ENCODE data around the gene BCL2.

BCL2 gene

DNA sequence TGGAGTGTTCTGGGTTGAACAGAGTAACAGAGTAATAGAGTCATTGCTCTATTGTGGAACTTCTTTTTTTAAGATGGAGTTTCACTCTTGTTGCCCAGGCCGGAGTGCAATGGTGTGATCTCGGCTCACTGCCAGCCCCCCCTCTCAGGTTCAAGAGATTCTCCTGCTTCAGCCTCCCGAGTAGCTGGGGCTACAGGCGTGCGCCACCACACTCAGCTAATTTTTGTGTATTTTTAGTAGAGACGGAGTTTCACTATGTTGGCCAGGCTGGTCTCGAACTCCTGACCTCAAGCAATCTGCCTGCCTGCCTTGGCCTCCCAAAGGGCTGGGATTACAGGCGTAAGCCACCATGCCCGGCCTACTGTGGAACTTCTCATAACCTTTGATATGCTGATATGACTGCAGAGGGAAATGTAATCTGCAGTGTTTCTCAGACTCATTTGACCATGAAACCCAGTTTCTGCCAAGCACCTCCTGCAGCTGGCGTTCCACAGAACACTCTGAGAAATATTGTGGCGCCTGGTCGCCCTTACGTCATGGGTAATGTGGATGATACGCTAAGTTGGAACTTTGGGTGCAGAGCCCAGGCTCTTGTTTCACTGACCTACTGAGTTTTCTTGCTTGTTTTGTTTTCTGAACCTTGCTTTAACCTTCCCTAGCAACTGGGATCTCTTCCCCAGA is 213.8 kb downstream of the BCL2 start:
- Histone ChIP-seq H3K36me3 (replicated peaks; ENCODE audit: low read depth, low read length) (peaks cover 4% of the 10 kb centered on the region), H3K4me2 (ENCODE audit: low read length) (peak overlapping the region; percentile 81), H3K4me3 (ENCODE audit: low read length) (peak overlapping the region; percentile 56), H3K27me3 (ENCODE audit: low read depth, low read length) (peaks cover 18% of the 10 kb centered on the region), H3K9me3 (ENCODE audit: insufficient read depth, low read length) (no peaks in the 10 kb centered on the region), H4K20me1 (ENCODE audit: insufficient read depth, low read length) (no peaks in the 10 kb centered on the region), H3K27ac (ENCODE audit: low read length) (peak overlapping the region; percentile 40), H3K79me2 (ENCODE audit: low read length) (no peaks in the 10 kb centered on the region), H3K4me1 (ENCODE audit: low read length) (peaks cover 55% of the 10 kb centered on the region), H3K9ac (ENCODE audit: low read length) (peak overlapping the region; percentile 11; the same call in 1 of the 2 replicates), H2AFZ (ENCODE audit: low read depth, low read length) (peak overlapping the region; percentile 6; the same call in 1 of the 2 replicates)
- TF ChIP-seq EZH2phosphoT487 (IDR thresholded peaks at IDR 0.05; ENCODE audit: low read depth) (no peak), CTCF (IDR thresholded peaks at IDR 0.05; ENCODE audit: low read depth, low read length) (no peak)

DNA sequence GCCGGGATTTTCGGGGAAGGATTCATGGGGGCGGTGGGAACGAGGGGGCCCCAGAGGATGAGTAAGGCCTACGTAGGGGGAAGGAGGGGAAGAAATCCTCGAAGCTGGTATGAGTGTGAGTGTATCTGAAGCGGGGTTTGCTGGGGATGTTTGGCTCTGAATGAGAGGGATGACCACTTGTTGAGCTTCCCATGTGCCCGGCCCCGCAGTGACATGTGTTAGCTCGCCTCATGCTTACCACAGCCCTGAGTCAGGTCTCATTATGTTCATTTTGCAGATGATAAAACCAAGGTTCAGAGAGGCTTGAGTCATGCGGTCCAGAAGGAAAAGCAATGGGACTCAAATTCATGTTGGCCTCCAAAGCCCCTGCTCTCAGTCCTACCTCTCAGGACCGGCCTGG is 214.7 kb downstream of the BCL2 start:
- no peak overlapping the region for H2AFZ ChIP-seq (ENCODE audit: low read depth, low read length)
- no peak overlapping the region for H3K4me3 ChIP-seq (ENCODE audit: low read length)
- no peaks in the 10 kb centered on the region for H3K79me2 ChIP-seq (ENCODE audit: low read length)
- no peak overlapping the region for H3K9ac ChIP-seq (ENCODE audit: low read length)
- no peak for TF ChIP-seq EZH2phosphoT487 (IDR thresholded peaks at IDR 0.05; ENCODE audit: low read depth)
- no peak overlapping the region for H3K4me2 ChIP-seq (ENCODE audit: low read length)
- peaks cover 4% of the 10 kb centered on the region for H3K36me3 ChIP-seq (replicated peaks; ENCODE audit: low read depth, low read length)
- H3K9me3 ChIP-seq (ENCODE audit: insufficient read depth, low read length), result no peaks in the 10 kb centered on the region
- no peak overlapping the region for H3K27ac ChIP-seq (ENCODE audit: low read length)
- H4K20me1 ChIP-seq (ENCODE audit: insufficient read depth, low read length), result no peaks in the 10 kb centered on the region
- peaks cover 46% of the 10 kb centered on the region for H3K4me1 ChIP-seq (ENCODE audit: low read length)
- peaks cover 19% of the 10 kb centered on the region for H3K27me3 ChIP-seq (ENCODE audit: low read depth, low read length)

GRCh38 chr18:63102941-63103744 is 216.4 kb downstream of the BCL2 start:
- H3K36me3 ChIP-seq (replicated peaks; ENCODE audit: low read depth, low read length), result peaks cover 4% of the 10 kb centered on the region
- H3K79me2 ChIP-seq (ENCODE audit: low read length), result no peaks in the 10 kb centered on the region
- no peak overlapping the region for H3K4me3 ChIP-seq (ENCODE audit: low read length)
- H3K4me1 ChIP-seq (ENCODE audit: low read length), result peaks cover 38% of the 10 kb centered on the region
- no peaks in the 10 kb centered on the region for H4K20me1 ChIP-seq (ENCODE audit: insufficient read depth, low read length)
- no peak overlapping the region for H2AFZ ChIP-seq (ENCODE audit: low read depth, low read length)
- H3K9me3 ChIP-seq (ENCODE audit: insufficient read depth, low read length), result no peaks in the 10 kb centered on the region
- no peak overlapping the region for H3K9ac ChIP-seq (ENCODE audit: low read length)
- H3K4me2 ChIP-seq (ENCODE audit: low read length), result no peak overlapping the region
- H3K27me3 ChIP-seq (ENCODE audit: low read depth, low read length), result peaks cover 17% of the 10 kb centered on the region
- TF ChIP-seq EZH2phosphoT487 (IDR thresholded peaks at IDR 0.05; ENCODE audit: low read depth) (no peak), CTCF (IDR thresholded peaks at IDR 0.05; ENCODE audit: low read depth, low read length) (no peak)
- H3K27ac ChIP-seq (ENCODE audit: low read length), result no peak overlapping the region

DNA sequence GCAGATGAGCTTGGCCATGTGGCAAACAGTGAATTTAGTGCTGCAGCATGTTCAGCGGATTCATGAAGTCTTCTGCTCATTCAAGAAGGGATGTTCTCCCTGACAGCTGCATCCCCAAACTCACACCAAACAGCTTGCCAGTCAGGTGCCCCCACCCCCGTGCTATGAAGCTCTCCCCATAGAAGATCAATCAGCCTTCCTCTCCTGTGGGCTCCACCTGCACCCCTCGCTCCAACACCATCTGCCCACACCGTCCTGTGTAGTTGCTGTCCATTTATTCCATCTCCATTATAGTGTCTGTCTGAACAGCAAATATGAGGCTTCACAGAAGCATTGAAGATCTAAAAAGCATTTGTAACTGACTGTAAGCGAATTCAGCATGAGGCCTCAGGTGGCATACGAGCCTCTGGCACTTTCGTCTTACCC is 218.9 kb downstream of the BCL2 start:
- H2AFZ ChIP-seq (ENCODE audit: low read depth, low read length), result no peak overlapping the region
- H3K27me3 ChIP-seq (ENCODE audit: low read depth, low read length), result peaks cover 28% of the 10 kb centered on the region
- H3K36me3 ChIP-seq (replicated peaks; ENCODE audit: low read depth, low read length), result peaks cover 4% of the 10 kb centered on the region
- H4K20me1 ChIP-seq (ENCODE audit: insufficient read depth, low read length), result no peaks in the 10 kb centered on the region
- H3K4me3 ChIP-seq (ENCODE audit: low read length), result no peak overlapping the region
- no peak overlapping the region for H3K9ac ChIP-seq (ENCODE audit: low read length)
- H3K9me3 ChIP-seq (ENCODE audit: insufficient read depth, low read length), result no peaks in the 10 kb centered on the region
- peaks cover 23% of the 10 kb centered on the region for H3K4me1 ChIP-seq (ENCODE audit: low read length)
- no peaks in the 10 kb centered on the region for H3K79me2 ChIP-seq (ENCODE audit: low read length)
- H3K27ac ChIP-seq (ENCODE audit: low read length), result no peak overlapping the region
- H3K4me2 ChIP-seq (ENCODE audit: low read length), result no peak overlapping the region
- TF ChIP-seq EZH2phosphoT487 (IDR thresholded peaks at IDR 0.05; ENCODE audit: low read depth) (no peak), CTCF (IDR thresholded peaks at IDR 0.05; ENCODE audit: low read depth, low read length) (no peak)
